Memory B cell (primary cell): ENCODE results near the gene BUB1B.

ENCODE experiments used
- ATAC-seq: fragments of 150-1000 bp; cut with Tn5 transposase; 2 replicates; pipeline ENCODE4 v1.10.0; 2021; ENCODE audit warnings: low read depth, mild to moderate bottlenecking, moderate library complexity
- DNase-seq, 2 donors: peaks; one replicate each; pipeline ENCODE4 v3.0.0; 2022; ENCODE audit warnings: low spot score in 2 of 2
- H3K27ac Mint-ChIP-seq: one replicate; pipeline ENCODE4 v1.8.0; 2022; ENCODE audit warnings: mild to moderate bottlenecking, moderate library complexity, mixed read lengths
- H3K27me3 Mint-ChIP-seq: one replicate; pipeline ENCODE4 v1.8.0; 2022; ENCODE audit warnings: mixed read lengths
- H3K36me3 Mint-ChIP-seq: one replicate; pipeline ENCODE4 v1.8.0; 2022; ENCODE audit warnings: mild to moderate bottlenecking, mixed read lengths
- H3K4me1 Mint-ChIP-seq: one replicate; pipeline ENCODE4 v1.8.0; 2022; ENCODE audit warnings: mixed read lengths
- H3K4me3 Mint-ChIP-seq: one replicate; pipeline ENCODE4 v1.8.0; 2022; ENCODE audit warnings: mild to moderate bottlenecking, moderate library complexity, mixed read lengths
- H3K9me3 Mint-ChIP-seq: one replicate; pipeline ENCODE4 v1.8.0; 2022; ENCODE audit warnings: mixed read lengths

BUB1B gene

DNA sequence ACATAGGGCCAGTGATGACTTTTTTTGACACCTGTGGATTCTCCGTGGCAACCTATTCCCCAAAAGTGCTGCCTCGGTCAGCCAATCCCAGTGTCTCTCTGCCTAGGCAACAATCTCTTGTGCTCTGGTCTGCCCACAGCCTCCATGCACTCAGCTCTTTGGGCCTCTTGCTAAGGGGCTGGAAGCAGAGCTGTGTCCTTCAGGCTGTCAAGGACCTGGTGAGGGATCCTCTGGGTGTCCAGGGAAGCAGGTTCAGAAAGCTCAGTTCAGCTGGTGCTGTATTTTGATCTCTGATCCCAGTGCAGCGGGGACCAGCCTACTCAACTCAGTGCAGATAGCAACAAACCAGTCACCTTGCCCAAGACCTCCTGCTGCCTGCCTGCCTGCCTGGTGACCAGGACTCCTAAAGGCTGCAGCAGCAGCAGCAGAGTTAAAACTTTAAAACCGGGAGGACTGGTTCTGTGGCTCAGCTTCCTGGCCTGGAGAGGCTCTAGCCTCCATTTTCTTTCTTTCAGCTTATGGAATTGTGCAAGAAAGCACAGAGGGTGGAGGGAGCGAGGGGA, 84.2 kb downstream of the BUB1B start:
- H3K4me3 Mint-ChIP-seq = no peak overlapping the region
- H3K27ac Mint-ChIP-seq = no peak overlapping the region
- no peaks in the 10 kb centered on the region for H3K27me3 Mint-ChIP-seq
- H3K36me3 Mint-ChIP-seq = no peaks in the 10 kb centered on the region
- DNase-seq (no peak), ATAC-seq (no peak)
- H3K9me3 Mint-ChIP-seq = no peaks in the 10 kb centered on the region
- no peaks in the 10 kb centered on the region for H3K4me1 Mint-ChIP-seq

- Mint-ChIP-seq H3K4me3 (no peak overlapping the region), H3K4me1 (no peaks in the 10 kb centered on the region), H3K27ac (no peak overlapping the region), H3K27me3 (peaks cover under 1% of the 10 kb centered on the region), H3K9me3 (no peaks in the 10 kb centered on the region), H3K36me3 (no peaks in the 10 kb centered on the region)
- DNase-seq = no peak
- no peak for ATAC-seq
Observed at GRCh38 chr15:40245666-40246450, 85.0 kb downstream of the BUB1B start.

GRCh38 chr15:40246496-40247280, 85.8 kb downstream of the BUB1B start:
- Mint-ChIP-seq H3K4me3 (no peak overlapping the region), H3K4me1 (no peaks in the 10 kb centered on the region), H3K27me3 (peaks cover 1% of the 10 kb centered on the region), H3K9me3 (no peaks in the 10 kb centered on the region), H3K27ac (no peak overlapping the region), H3K36me3 (no peaks in the 10 kb centered on the region)
- no peak for ATAC-seq
- DNase-seq = no peak

- DNase-seq (no peak), ATAC-seq (no peak)
- H3K27me3 Mint-ChIP-seq = peaks cover 1% of the 10 kb centered on the region
- no peaks in the 10 kb centered on the region for H3K36me3 Mint-ChIP-seq
- no peaks in the 10 kb centered on the region for H3K9me3 Mint-ChIP-seq
- H3K4me1 Mint-ChIP-seq = no peaks in the 10 kb centered on the region
- no peak overlapping the region for H3K4me3 Mint-ChIP-seq
- no peak overlapping the region for H3K27ac Mint-ChIP-seq
Observed at GRCh38 chr15:40247406-40247971, 86.6 kb downstream of the BUB1B start.

- no peaks in the 10 kb centered on the region for H3K9me3 Mint-ChIP-seq
- H3K36me3 Mint-ChIP-seq = no peaks in the 10 kb centered on the region
- no peak overlapping the region for H3K4me3 Mint-ChIP-seq
- peaks cover 4% of the 10 kb centered on the region for H3K27me3 Mint-ChIP-seq
- no peak for DNase-seq
- no peak overlapping the region for H3K27ac Mint-ChIP-seq
- peaks cover 3% of the 10 kb centered on the region for H3K4me1 Mint-ChIP-seq
- ATAC-seq = no peak
Observed at GRCh38 chr15:40248006-40248783, 87.3 kb downstream of the BUB1B start.

DNA sequence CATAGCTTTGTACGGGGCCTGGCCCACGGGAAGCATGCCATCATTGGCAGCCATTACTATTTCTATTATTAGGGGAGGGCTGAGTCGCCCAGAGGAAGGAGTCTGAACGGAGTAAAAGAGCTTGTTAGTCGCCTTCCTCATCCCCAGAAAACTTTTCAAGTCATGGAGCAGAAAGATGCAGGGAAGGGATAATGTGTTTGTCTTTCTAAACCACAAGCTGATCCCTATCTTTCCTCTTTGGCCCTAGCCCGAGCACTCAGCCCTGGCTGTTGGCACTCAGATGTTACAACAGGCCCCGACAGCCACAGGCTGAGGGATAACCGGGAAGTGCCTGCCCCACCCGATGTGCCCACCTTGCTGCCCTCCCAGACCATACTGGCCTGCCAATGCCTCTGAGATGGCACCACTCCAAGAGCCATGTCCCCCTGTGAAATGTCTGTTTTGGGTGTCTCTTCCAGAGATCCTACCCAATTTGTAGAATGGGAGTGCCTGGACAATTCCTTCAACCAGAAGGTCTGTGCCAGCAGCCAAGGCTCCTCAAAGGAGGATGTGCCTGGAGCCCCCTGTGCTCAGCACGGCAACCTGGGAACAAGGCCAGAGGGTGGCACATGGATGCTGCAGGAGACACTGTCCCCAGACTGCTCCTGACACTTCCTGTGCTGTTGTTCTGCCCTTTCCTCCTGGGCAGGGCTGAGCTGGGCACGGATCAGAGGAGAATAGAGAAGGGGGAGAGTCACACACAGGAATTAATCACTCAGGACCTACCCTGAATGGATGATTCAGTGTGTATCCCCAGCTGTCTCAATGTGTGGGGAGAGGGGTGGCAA, 88.8 kb downstream of the BUB1B start:
- peaks cover 11% of the 10 kb centered on the region for H3K4me1 Mint-ChIP-seq
- ATAC-seq = no peak
- H3K4me3 Mint-ChIP-seq = no peak overlapping the region
- H3K9me3 Mint-ChIP-seq = no peaks in the 10 kb centered on the region
- DNase-seq = no peak
- H3K27ac Mint-ChIP-seq = no peak overlapping the region
- H3K27me3 Mint-ChIP-seq = peaks cover 11% of the 10 kb centered on the region
- no peaks in the 10 kb centered on the region for H3K36me3 Mint-ChIP-seq

GRCh38 chr15:40250304-40250656, 89.4 kb downstream of the BUB1B start:
- ATAC-seq (no peak), DNase-seq (no peak)
- H3K9me3 Mint-ChIP-seq = no peaks in the 10 kb centered on the region
- no peaks in the 10 kb centered on the region for H3K36me3 Mint-ChIP-seq
- peaks cover 11% of the 10 kb centered on the region for H3K4me1 Mint-ChIP-seq
- peaks cover 11% of the 10 kb centered on the region for H3K27me3 Mint-ChIP-seq
- no peak overlapping the region for H3K4me3 Mint-ChIP-seq
- H3K27ac Mint-ChIP-seq = no peak overlapping the region

DNA sequence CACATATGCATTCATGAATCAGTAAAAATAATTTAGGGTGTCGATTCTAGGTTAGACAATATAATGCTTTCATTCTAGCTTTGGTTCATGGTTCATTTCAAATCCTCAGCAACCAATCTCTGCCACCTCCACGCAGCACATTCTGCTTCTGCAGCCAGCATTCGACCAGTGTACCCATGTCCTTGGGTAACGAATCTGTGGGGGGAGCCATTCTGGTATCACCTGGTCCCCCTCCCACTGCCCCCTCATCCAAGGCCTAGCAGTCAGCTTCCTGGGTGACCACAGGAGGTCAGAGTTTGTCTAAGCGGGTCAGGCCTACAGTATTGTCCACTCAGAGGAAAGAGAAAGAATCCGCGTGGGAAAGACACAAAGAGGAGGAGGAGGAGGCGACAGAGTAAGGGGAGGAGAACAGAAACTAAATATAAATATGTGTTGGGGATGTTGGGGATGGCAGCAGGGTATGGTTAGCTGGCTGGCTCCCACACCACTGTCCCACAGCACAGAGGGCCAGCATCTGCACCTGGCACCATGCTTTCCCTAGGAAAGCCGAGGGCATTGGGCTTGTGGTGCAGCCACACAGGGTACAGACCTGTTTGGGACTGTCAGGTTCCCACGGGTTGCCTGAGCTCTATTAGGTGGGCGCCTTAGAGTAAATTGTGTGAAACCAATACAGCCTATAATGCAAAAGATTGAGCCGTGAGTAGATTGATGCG, 90.1 kb downstream of the BUB1B start:
- Mint-ChIP-seq H3K4me3 (peak overlapping the region; percentile 40), H3K27me3 (peaks cover 11% of the 10 kb centered on the region), H3K4me1 (peaks cover 11% of the 10 kb centered on the region), H3K9me3 (no peaks in the 10 kb centered on the region), H3K27ac (no peak overlapping the region), H3K36me3 (no peaks in the 10 kb centered on the region)
- no peak for DNase-seq
- no peak for ATAC-seq

DNA sequence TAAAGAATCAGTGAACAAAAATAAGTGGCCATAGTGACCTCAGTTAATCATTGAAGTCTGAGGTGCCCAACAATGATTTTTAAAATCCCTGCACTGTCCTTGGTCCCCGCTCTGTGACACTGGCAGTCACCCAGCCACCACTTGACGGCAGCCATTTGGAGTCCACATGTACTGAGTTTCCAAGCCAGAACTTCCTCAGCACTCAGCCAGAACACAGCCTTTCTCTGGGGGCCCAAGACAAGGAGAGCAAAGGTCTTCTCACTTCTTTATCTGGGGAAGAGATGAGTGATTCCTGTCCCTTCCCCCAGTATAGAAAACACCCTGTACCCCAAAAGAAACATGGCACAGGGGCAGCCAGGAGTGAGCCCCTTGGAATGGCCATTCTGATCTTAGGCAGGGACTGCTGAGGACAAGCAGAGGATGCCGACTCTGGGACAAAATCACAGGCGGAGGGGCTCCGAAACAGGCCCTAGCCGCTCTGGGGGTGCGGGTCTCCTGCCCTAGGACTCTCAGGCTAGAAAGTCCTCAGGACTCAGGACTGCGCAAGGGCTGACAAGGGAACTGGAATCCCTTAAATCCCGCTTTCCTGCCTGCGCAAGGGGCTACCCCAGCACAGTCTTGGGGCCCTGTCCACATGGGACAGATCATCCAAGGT, 90.7 kb downstream of the BUB1B start:
- Mint-ChIP-seq H3K36me3 (no peaks in the 10 kb centered on the region), H3K9me3 (no peaks in the 10 kb centered on the region), H3K27ac (no peak overlapping the region), H3K4me3 (peak overlapping the region; percentile 40), H3K4me1 (peaks cover 11% of the 10 kb centered on the region), H3K27me3 (peaks cover 11% of the 10 kb centered on the region)
- no peak for DNase-seq
- ATAC-seq = no peak

DNA sequence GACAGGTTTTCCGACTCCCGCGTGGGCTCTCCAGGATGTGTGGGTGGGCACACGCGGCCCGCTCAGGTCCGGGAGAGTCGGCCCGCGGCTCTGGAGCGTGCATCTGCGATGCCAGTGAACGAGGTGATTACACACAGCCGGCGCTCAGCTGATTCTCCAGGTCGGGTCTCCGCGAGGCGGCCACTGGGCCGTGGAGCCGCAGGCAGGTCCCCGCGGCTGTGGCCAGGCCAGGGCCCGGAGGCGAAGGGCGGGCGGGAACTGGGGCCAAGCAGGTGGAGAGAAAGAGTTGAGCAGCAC, 91.2 kb downstream of the BUB1B start:
- peaks cover 11% of the 10 kb centered on the region for H3K27me3 Mint-ChIP-seq
- no peaks in the 10 kb centered on the region for H3K9me3 Mint-ChIP-seq
- no peaks in the 10 kb centered on the region for H3K36me3 Mint-ChIP-seq
- no peak for DNase-seq
- ATAC-seq = no peak
- peaks cover 11% of the 10 kb centered on the region for H3K4me1 Mint-ChIP-seq
- H3K4me3 Mint-ChIP-seq = peak overlapping the region; percentile 40
- no peak overlapping the region for H3K27ac Mint-ChIP-seq

GRCh38 chr15:40252438-40253166, 91.7 kb downstream of the BUB1B start:
- Mint-ChIP-seq H3K9me3 (no peaks in the 10 kb centered on the region), H3K4me3 (peak overlapping the region; percentile 78), H3K4me1 (peaks cover 11% of the 10 kb centered on the region), H3K27ac (no peak overlapping the region), H3K27me3 (peaks cover 11% of the 10 kb centered on the region), H3K36me3 (no peaks in the 10 kb centered on the region)
- ATAC-seq (peak; percentile 72), DNase-seq (no peak)
